NCI-H1092 treated with DMSO at 0.1 percent for 48 hours (cell line): Measurements from ENCODE around the gene ACACA.
A peak's percentile ranks its signal among the peaks of the same experiment; 100 is the strongest.

Experiments
- DNase-seq: peaks from one replicate; lab custom pipeline; 2025; lab: John Stamatoyannopoulos, UW

The ACACA gene

DNA sequence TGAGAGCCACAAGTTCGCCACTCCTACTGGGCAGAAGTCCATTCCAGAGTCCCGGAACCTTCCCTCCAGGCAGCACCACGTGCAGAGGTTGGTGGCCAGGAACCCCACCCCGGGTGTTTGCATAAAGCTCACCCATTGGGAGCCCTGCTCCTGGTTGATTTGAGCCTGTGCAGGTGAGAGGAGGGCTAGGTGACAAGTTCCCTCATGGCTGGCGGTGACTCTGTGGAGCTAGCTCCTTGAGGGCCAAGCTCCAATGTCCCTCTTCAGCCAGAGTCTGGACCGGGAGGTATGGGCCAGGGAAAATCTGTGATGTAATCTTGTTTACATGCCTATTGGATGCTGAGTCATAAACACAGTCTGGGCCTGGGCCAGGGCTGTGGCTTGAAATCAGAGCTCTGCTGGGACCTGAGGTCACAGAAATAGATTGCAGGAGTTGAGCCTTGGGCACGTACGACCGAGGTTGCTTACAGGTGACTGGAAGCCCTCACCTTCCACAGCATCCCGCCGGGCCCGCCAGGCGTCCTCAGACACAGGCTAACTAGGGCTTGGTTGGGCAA, 339.0 kb downstream of the ACACA start:
- no peak for DNase-seq

DNA sequence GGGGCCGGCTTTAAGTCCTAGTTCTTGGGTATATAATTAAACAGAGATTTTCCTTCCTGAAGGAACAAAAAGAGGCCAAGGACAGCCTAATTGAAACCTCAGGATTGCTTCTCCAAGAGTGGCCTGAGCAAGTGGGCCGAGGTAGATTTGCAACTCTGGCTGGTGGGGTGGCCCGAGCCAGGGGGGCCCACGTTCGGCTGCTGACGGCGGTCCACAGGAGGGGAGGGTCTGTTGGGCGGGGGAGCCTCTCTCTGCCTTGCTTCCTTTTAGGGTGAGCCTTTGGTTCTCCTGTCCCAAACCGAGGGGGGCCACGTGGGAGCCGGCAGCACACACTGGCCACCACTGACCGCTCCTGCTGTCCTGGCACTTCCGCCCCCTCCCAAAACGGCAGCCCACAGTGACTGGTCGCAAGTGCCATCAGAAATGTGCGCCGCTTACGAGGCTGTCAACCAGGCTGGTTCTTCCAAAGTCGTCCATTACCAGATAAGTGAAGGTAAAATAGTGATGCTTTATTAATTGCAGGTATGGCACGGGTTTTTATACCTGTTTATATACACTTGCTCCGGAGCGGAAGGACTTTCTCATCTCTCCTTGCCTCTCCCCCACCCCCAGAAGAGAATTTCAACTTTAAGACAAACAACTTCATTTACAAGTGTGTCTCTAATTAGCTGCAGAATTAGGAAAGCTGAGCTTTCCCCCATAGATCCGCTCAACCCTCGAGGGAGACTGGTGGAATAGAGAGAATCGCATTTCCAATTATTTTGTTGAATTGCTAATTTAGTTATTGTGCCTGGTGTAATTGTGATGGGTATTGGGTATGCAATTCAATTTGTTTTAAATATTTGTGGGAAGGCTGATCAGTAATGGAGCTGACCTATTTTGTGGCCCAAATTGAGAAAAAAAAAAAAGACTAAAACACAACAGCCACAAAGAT, 340.0 kb downstream of the ACACA start:
- no peak for DNase-seq

- DNase-seq, result no peak
These were observed 340.9 kb downstream of the ACACA start for GRCh38 chr17:37065486-37066321.

GRCh38 chr17:37064956-37065355, 341.7 kb downstream of the ACACA start:
- no peak for DNase-seq

- DNase-seq, result no peak
These were observed 342.4 kb downstream of the ACACA start for GRCh38 chr17:37064206-37064605.

GRCh38 chr17:37062021-37062420, 344.6 kb downstream of the ACACA start:
- DNase-seq, result no peak

DNA sequence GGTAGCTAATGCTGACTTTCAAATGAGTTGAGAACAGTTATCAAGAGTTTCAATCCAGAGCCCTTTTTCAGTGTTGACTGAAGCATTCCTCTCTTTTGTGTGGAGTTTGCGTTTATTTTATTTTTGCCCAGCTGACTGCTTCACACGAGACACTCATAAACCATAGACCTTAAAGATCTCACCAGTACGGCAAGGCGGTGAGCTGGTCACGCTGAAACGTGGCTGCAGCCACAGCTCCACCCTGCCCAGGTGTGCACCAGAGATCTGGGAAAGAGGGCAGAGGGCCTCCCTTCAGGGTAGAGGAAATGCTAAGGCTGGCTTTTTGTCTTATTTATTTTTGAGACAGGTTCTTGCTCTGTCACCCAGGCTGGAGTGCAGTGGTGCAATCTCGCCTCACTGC, 345.7 kb downstream of the ACACA start:
- DNase-seq, result no peak

DNA sequence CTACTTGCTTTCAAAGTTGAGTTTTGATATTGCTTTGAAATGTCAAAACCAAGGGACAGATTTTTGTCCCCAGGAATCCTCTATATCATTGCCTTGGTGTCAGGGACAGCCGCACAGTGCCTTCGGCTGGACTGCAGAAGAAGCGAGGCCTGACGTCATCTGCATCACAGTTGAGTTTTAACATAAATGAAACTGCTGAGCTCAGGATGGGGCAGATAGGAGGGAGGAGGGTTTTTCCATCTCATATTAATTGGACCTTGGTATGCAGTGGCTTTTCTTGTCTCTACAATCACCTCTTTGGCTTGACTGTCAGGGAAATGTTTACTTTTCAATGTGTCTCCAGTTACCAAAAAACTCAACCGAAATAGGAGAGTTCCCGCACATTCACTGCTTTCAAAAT, 346.5 kb downstream of the ACACA start:
- no peak for DNase-seq

- no peak for DNase-seq
These were observed 347.1 kb downstream of the ACACA start for GRCh38 chr17:37059493-37059892.

- no peak for DNase-seq
These were observed 350.0 kb downstream of the ACACA start for GRCh38 chr17:37056622-37057021.

DNA sequence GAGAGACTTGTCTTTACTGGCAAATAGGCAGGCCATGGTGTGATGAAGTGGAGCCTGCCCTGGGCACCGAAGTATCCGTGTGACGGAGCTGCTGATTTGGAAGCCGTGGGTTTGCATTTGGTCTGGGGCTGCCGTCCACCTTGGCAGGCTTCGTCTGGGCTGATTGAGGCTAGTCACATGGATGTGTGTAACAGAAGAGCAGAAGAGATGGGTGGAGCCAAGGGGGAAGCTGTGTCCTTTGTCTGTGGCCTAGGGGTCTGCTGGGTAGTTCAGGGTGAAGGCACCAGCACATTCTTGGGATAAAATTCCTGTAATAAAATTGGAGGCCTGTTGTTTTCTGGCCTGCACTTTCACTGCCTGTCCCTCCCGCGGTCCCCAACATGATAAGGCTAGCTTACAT, 351.7 kb downstream of the ACACA start:
- no peak for DNase-seq

- no peak for DNase-seq
These were observed 354.2 kb downstream of the ACACA start for GRCh38 chr17:37052450-37052849.

DNA sequence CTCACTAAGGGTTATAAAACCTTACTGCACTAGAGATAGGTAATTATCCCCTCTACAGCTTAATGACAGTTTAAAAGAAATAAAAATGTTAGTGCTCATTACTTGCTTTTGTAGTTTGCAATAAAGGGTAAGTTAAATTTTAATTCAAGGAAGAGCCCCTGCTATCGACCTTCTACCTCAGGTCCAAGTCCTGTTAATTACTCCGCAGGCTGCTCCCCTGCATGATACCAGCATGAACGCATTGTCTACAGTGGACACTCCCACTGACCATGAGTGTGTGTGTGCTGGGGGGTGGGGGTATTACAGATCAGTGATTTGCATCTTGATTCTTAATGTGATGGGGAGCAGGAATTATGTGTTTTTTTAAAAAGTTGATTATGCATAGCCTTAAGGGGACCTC, 354.8 kb downstream of the ACACA start:
- DNase-seq, result no peak

DNA sequence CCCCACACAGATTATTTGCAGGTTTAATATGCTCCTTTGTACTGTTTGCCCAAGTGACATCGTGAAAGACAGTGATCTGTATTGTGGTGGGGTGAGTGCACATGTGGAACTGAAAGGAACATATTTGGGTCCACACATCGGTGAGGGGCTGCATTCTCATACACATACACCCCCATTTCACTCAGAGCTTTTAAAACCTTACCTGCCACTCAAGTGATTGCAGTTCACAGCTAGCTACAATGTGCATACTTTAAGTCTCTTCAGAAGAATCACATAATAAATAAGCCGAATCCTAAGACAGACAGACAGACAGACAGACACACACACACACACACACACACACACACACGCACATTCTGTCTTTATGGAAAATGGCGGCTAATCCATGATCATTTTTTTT, 355.3 kb downstream of the ACACA start:
- DNase-seq, result no peak

- no peak for DNase-seq
These were observed 355.7 kb downstream of the ACACA start for GRCh38 chr17:37050920-37051319.

DNA sequence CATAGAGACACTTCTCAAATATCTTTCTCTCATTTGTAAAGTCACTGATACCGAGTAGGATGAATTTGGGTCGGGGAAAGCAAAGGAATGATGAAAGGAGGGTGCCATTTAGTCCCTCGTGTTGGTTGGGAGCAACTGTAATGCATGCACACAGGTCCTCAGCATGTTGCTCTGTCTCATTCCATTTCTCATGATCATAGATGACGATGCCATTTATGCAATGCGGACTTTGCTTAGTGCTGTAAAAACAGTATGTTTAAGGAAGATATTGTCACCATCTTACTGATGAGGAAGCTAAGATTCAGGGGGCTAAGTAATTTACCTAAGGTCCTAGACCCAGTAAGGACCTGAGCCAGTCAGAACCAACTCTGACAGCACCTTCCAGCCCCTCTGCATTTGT, 357.8 kb downstream of the ACACA start:
- no peak for DNase-seq

- DNase-seq, result peak; percentile 68
These were observed 359.0 kb downstream of the ACACA start for GRCh38 chr17:37047631-37048104.

DNA sequence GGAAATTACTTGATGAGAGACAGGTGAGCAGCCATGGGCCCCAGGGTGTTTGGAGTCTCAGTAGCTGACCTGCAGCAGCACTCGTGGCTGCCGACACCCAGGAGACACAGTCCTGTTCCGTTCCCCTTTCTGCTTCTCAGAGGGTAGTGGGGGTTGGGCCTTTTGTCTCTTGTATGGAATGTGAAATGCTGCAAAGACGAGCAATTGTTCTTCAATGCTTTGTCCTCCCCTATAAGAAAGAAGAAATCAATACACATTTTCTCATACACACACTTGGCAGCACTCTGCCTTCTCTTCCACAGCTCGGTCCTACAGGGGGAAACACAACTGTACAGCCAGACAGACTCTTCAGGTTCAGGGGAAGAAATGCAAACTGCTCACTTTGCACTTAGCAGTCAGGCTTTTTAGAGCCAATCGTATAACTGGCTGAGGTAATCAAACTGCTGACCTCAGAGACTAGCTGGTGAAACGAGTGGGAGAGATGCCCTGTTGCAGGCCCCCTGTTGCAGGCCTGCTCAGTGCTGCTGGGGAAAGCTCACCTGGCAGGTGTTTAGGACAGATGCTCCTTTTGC, 361.2 kb downstream of the ACACA start:
- DNase-seq, result no peak

DNA sequence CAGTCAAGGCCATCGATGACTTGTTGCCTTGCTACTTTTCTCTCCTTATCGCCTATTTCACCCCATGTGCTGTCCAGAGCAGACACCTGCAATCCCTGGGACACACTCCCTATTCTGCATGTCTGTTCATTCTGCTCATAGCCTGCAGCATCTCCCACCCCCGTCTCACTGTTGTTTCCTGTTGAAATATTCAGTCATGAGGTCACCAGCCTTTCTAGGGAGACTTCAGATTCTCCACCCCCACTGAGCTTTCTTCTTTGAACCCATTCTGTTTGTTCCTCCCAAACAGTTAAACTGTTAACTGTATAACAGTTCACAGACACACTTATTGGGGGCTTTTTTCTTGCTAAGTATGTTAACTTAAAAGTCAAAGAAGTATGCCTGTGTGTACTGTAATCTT, 363.4 kb downstream of the ACACA start:
- DNase-seq, result no peak

DNA sequence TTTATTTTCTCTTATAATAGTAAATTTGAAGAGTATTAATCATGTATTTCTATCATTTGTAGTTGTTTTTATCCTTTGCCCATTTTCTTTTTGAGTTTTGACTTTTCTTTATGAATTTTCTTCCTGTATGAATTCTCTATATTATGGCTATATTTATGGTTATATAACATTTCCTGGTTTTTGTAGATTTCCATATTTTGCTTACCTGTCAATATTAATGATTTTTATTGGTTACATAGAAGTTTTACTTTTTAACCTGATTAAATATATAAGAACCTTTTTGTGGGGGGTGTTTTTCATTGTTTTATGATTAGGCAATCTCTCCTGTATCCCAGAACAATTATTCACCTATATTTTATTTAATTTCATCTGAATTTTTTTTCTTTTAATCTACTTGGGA, 364.7 kb downstream of the ACACA start:
- DNase-seq, result no peak

GRCh38 chr17:37039269-37039668, 367.4 kb downstream of the ACACA start:
- DNase-seq, result no peak

GRCh38 chr17:37037590-37038155, 369.0 kb downstream of the ACACA start:
- DNase-seq, result no peak
